Measurements from ENCODE around the gene GKN1. TPM values are rescaled to one million over a fixed set of nuclear protein-coding genes. Genes with fewer than 3 reads are reported as not detected.
A peak's percentile ranks its signal among the peaks of the same experiment; 100 is the strongest.

Gene GKN1
- total and polyA plus RNA-seq, 7 experiments from 2014 or later: not detected

DNA sequence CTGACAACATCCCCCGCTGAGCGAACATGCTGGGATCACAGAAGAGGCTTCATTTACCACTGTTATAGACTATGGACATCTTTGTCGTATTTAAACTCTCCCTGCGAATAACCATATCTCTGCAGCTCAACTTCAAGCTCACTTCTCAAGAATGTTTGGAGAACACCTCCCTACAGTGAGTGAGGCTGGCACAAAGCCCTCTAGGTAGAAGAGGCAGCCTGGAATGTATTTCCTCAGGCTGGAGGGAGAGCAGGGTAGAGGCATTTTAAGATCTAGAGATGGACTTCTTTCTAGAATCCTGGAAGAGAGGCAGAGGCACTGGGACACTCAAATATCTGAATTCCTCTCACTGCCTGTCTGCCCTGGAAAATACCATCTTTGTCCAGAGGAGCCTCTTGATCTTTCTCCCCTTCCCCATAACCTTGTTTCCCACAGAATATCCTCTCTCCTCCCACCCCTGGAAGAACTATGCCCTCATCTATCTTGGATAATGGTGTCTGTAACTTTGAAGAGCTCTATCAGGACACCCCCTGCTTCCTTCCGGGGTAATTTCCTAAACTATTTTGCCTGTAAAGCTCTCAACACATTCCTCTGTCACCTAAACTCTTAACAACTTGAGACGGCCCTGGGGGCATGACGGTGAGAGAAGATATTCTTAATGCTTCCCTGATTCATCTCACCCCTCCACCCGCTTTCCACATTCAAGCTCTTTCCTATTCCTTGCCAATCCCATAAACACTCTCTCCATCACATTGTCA is 36.2 kb downstream of the GKN1 start:
- no peaks in the 10 kb centered on the region for H3K36me3 ChIP-seq (ENCODE audit: control insufficient read depth in 2 of 3, insufficient read depth in 3 of 3, low read length in 3 of 3)
- H3K4me1 ChIP-seq (ENCODE audit: control insufficient read depth in 2 of 2, insufficient read depth in 2 of 2, low read length in 2 of 2): peaks cover 0 to 5% of the 10 kb centered on the region in 2 donors
- H3K27me3 ChIP-seq (ENCODE audit: control insufficient read depth in 2 of 2, insufficient read depth in 2 of 2, low read length in 2 of 2): peaks cover 0 to 6% of the 10 kb centered on the region in 2 donors
- H3K36me3 Mint-ChIP-seq: no peaks in the 10 kb centered on the region
- H3K27ac Mint-ChIP-seq: no peak overlapping the region
- peaks cover 0 to 3% (median 0%) of the 10 kb centered on the region in 11 donors for H3K9me3 Mint-ChIP-seq
- H3K27ac ChIP-seq (ENCODE audit: low read depth, low read length): no peak overlapping the region
- H3K4me1 Mint-ChIP-seq: peaks cover 7 to 17% (median 14%) of the 10 kb centered on the region in 7 donors
- H3K27me3 Mint-ChIP-seq: peaks cover 24 to 64% (median 41%) of the 10 kb centered on the region in 5 donors
- ChIA-PET POLR2A (no interaction called here), CTCF (no interaction called here)
- no peaks in the 10 kb centered on the region for H3K9me3 ChIP-seq (ENCODE audit: control insufficient read depth in 2 of 3, low read length in 3 of 3)
- no peak overlapping the region for H3K4me3 ChIP-seq (ENCODE audit: low read length)
- H3K4me3 Mint-ChIP-seq: no peak overlapping the region
- intact Hi-C loops (cut with micrococcal nuclease): loop anchor here in 1 of 2 donors (5.0 kb wide), 2 partner anchors 68 to 297 kb away; no protein-coding TSS in a partner anchor
- ATAC-seq (no peak), DNase-seq (no peak)

DNA sequence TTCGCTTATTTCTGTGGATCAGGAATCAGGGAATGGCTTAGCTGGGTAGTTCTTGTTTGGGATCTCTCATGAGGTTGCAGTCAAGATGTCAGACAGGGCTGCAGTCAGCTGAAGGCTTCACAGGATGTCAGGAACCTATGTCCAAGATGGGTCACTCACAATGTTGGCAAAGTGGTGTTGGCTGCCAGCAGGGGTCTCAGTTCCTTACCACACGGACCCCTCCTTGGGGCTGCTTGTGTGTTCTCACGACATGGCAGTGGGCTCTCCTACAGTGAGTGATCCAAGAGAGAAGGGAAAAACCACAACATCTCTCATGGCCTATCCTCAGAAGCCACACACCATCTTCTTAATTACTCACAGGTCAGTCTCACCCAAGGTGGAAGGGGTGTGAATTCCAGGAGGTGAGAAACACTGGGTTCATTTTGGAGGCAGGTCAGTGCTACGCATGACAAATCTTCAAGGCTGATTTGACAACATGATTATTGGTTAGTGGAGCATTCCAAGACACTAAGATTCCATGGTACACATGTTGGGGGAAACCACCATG is 37.2 kb downstream of the GKN1 start:
- Histone ChIP-seq H3K36me3 (ENCODE audit: control insufficient read depth in 2 of 3, insufficient read depth in 3 of 3, low read length in 3 of 3) (no peaks in the 10 kb centered on the region), H3K4me3 (ENCODE audit: low read length) (no peak overlapping the region), H3K27me3 (ENCODE audit: control insufficient read depth in 2 of 2, insufficient read depth in 2 of 2, low read length in 2 of 2) (peaks cover 0 to 6% of the 10 kb centered on the region in 2 donors), H3K4me1 (ENCODE audit: control insufficient read depth in 2 of 2, insufficient read depth in 2 of 2, low read length in 2 of 2) (peaks cover 0 to 5% of the 10 kb centered on the region in 2 donors), H3K27ac (ENCODE audit: low read depth, low read length) (no peak overlapping the region), H3K9me3 (ENCODE audit: control insufficient read depth in 2 of 3, low read length in 3 of 3) (no peaks in the 10 kb centered on the region)
- peaks cover 7 to 17% (median 14%) of the 10 kb centered on the region in 7 donors for H3K4me1 Mint-ChIP-seq
- no peak for DNase-seq
- ChIA-PET CTCF (no interaction called here), POLR2A (no interaction called here)
- intact Hi-C loops (cut with micrococcal nuclease): loop anchor here in 1 of 2 donors (5.0 kb wide), 2 partner anchors 69 to 296 kb away; no protein-coding TSS in a partner anchor
- no peak for ATAC-seq
- H3K36me3 Mint-ChIP-seq: no peaks in the 10 kb centered on the region
- H3K27ac Mint-ChIP-seq: no peak overlapping the region
- no peaks in the 10 kb centered on the region for H3K9me3 Mint-ChIP-seq
- H3K4me3 Mint-ChIP-seq: peak overlapping the region in 7 of 10 donors; percentile 51 to 89 (median 87)
- H3K27me3 Mint-ChIP-seq: peaks cover 24 to 68% (median 43%) of the 10 kb centered on the region in 5 donors

DNA sequence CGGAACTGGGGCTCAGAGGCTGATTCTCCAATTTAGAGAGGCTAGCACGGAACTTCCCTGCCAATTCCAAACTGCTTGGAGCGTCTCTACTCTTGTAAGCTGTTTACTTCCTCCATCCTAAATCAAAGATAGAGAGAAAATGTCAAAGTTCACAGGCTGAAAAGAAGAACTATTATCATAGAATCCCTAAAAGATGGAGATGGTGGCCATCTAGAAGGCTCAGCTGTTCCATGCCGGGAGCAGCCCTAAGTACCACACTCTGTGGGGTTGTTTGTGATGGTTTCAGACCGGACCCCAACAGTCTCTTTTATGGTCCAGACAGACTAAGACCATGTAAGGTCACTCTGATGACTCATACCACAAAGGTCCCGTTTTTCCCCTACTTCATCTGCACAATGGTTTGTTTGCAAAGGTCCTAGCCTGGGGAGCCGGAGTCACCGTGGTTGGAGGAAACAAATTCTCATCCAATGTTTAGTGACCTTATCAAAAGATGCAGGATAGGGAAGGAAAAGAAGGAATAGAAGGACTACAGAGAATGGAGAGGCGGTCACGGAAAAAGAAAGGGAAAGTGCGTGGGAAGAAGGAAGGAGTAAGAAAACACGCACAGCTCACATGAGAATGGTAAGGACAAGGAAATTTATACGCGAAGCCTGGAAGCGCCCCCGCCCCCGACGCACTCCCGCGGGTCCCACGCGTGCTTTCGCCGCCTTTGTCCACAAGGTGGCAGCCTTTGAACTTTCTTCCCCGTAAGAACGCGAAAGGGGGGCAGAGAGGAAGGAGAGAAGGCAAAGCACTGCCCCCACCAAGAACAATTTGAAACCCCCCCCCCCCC is 38.1 kb downstream of the GKN1 start:
- Mint-ChIP-seq H3K4me1 (peaks cover 7 to 17% (median 14%) of the 10 kb centered on the region in 7 donors), H3K27ac (peak overlapping the region in 1 of 9 donors; percentile 20), H3K27me3 (peaks cover 33 to 75% (median 47%) of the 10 kb centered on the region in 5 donors), H3K36me3 (no peaks in the 10 kb centered on the region), H3K4me3 (peak overlapping the region; percentile 76 to 89 (median 86)), H3K9me3 (no peaks in the 10 kb centered on the region)
- H3K27ac ChIP-seq (ENCODE audit: low read depth, low read length): no peak overlapping the region
- H3K27me3 ChIP-seq (ENCODE audit: control insufficient read depth in 2 of 2, insufficient read depth in 2 of 2, low read length in 2 of 2): peaks cover 0 to 7% of the 10 kb centered on the region in 2 donors
- POLR2A ChIA-PET: no interaction called here
- H3K9me3 ChIP-seq (ENCODE audit: control insufficient read depth in 2 of 3, low read length in 3 of 3): no peaks in the 10 kb centered on the region
- CTCF ChIA-PET: interaction anchor here (0.6 to 0.7 kb wide), 2 partner anchors 40 to 669 kb away, joined by 3 read pairs; no protein-coding TSS in a partner anchor
- ATAC-seq (peak; percentile 72), DNase-seq (peak in 8 of 9 donors; percentile 5 to 39 (median 30))
- H3K36me3 ChIP-seq (ENCODE audit: control insufficient read depth in 2 of 3, insufficient read depth in 3 of 3, low read length in 3 of 3): no peaks in the 10 kb centered on the region
- intact Hi-C loops (cut with micrococcal nuclease): loop anchor here (1.0 to 5.0 kb wide), 3 partner anchors 70 to 295 kb away; no protein-coding TSS in a partner anchor
- H3K4me3 ChIP-seq (ENCODE audit: low read length): peak overlapping the region; percentile 56
- H3K4me1 ChIP-seq (ENCODE audit: control insufficient read depth in 2 of 2, insufficient read depth in 2 of 2, low read length in 2 of 2): peaks cover 0 to 5% of the 10 kb centered on the region in 2 donors

DNA sequence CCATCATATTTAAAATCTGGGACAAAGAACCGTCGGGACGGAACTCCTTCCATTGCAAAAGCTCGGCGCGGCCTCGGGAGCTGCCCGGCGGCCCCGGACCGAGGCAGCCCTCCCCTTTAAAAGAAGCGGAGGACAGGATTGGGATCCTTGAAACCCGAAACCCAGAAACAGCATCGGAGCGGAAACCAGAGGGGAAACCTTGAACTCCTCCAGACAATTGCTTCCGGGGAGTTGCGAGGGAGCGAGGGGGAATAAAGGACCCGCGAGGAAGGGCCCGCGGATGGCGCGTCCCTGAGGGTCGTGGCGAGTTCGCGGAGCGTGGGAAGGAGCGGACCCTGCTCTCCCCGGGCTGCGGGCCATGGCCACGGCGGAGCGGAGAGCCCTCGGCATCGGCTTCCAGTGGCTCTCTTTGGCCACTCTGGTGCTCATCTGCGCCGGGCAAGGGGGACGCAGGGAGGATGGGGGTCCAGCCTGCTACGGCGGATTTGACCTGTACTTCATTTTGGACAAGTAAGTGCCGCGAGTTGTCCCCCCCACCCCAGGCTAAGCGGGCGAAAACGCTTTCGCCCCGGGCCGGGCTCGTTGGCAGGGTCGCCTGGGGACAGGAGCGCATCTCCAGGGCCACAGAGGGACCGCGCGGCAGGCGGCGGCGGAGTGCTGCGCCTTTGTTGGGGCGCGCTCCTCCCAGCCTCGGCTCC is 38.9 kb downstream of the GKN1 start, which contains the start of gene ANTXR1:
TSS of gene ANTXR1 (plus strand) at position 38 of the 698 bp plus-strand sequence. CDS start at position 359, 321 bp downstream.
- no peaks in the 10 kb centered on the region for H3K36me3 ChIP-seq (ENCODE audit: control insufficient read depth in 2 of 3, insufficient read depth in 3 of 3, low read length in 3 of 3)
- H3K4me1 ChIP-seq (ENCODE audit: control insufficient read depth in 2 of 2, insufficient read depth in 2 of 2, low read length in 2 of 2): peaks cover 0 to 5% of the 10 kb centered on the region in 2 donors
- peaks cover 0 to 11% of the 10 kb centered on the region in 2 donors for H3K27me3 ChIP-seq (ENCODE audit: control insufficient read depth in 2 of 2, insufficient read depth in 2 of 2, low read length in 2 of 2)
- peak; percentile 56 for ATAC-seq
- Mint-ChIP-seq H3K4me3 (peak within 1 kb of the TSS; percentile 76 to 89 (median 86)), H3K9me3 (no peaks in the 10 kb centered on the region), H3K27ac (peak within 1 kb of the TSS in 1 of 9 donors; percentile 20), H3K36me3 (no peaks in the 10 kb centered on the region), H3K4me1 (peaks cover 7 to 17% (median 14%) of the 10 kb centered on the region in 7 donors), H3K27me3 (peaks cover 38 to 77% (median 55%) of the 10 kb centered on the region in 5 donors)
- H3K4me3 ChIP-seq (ENCODE audit: low read length): peak within 1 kb of the TSS; percentile 56
- DNase-seq: peak in 4 of 9 donors; percentile 1 to 24 (median 14)
- POLR2A ChIA-PET: no interaction called here
- H3K27ac ChIP-seq (ENCODE audit: low read depth, low read length): no peak within 1 kb of the TSS
- CTCF ChIA-PET: interaction anchor here (0.6 to 0.7 kb wide), 2 partner anchors 40 to 670 kb away, joined by 3 read pairs; no protein-coding TSS in a partner anchor
- intact Hi-C loops (cut with micrococcal nuclease): loop anchor here (1.0 to 5.0 kb wide), 3 partner anchors 71 to 294 kb away; no protein-coding TSS in a partner anchor
- H3K9me3 ChIP-seq (ENCODE audit: control insufficient read depth in 2 of 3, low read length in 3 of 3): no peaks in the 10 kb centered on the region

DNA sequence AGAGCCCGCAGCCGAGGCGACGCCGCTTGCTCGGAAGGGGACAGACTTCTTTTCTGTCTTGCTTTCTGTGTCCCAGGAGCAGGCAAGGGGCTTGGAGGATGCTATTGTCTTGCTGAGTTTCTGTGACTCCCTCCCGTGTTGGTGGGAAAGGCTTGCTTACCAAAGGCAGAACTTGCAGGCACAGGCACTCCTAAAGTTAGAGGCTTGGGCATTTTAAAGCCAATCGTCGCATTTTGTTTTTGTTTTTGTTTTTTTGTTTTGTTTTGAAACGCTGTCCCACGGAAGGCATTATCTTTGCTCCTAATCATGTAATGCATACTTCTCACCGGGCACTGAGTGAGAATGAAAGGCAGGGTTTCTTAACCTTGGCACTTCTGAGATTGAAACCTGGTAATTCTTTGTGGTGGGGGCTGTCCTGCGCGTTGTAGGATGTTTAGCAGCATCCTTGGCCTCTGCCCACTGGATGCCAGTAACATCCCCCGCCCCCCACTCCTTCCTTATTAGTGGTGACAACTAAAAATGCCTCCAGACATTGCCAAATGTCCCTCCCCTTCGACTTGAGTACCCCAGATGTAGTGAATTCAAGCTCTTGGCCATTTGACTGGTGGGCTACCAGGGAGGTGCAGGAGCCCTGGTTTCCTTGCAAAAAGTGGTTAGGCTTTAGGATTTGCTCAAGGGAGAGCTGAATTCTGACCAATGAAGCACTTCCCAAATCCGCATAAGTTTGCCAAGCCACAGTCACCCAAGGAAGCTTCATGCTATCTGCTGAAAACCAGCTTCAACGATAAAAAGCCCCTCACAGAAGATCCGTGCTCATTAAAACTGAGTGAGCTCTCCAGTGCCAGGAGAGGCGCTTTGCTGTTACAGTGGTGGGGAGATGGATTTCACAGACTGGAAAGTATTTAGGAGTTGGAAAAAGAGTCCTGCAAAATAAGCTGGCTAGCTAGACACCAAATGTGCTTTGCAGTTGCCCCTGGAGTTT is 39.7 kb downstream of the GKN1 start:
- intact Hi-C loops (cut with micrococcal nuclease): loop anchor here (1.0 to 5.0 kb wide), 3 partner anchors 72 to 293 kb away; no protein-coding TSS in a partner anchor
- H3K27ac Mint-ChIP-seq: no peak overlapping the region
- Histone ChIP-seq H3K9me3 (ENCODE audit: control insufficient read depth in 2 of 3, low read length in 3 of 3) (no peaks in the 10 kb centered on the region), H3K27me3 (ENCODE audit: control insufficient read depth in 2 of 2, insufficient read depth in 2 of 2, low read length in 2 of 2) (peaks cover 0 to 15% of the 10 kb centered on the region in 2 donors), H3K36me3 (ENCODE audit: control insufficient read depth in 2 of 3, insufficient read depth in 3 of 3, low read length in 3 of 3) (no peaks in the 10 kb centered on the region), H3K4me1 (ENCODE audit: control insufficient read depth in 2 of 2, insufficient read depth in 2 of 2, low read length in 2 of 2) (peaks cover 0 to 5% of the 10 kb centered on the region in 2 donors), H3K4me3 (ENCODE audit: low read length) (peak overlapping the region; percentile 56), H3K27ac (ENCODE audit: low read depth, low read length) (no peak overlapping the region)
- peaks cover 7 to 17% (median 14%) of the 10 kb centered on the region in 7 donors for H3K4me1 Mint-ChIP-seq
- no peak for ATAC-seq
- H3K36me3 Mint-ChIP-seq: no peaks in the 10 kb centered on the region
- POLR2A ChIA-PET: no interaction called here
- peak overlapping the region; percentile 74 to 89 (median 86) for H3K4me3 Mint-ChIP-seq
- no peaks in the 10 kb centered on the region for H3K9me3 Mint-ChIP-seq
- no peak for DNase-seq
- peaks cover 40 to 78% (median 59%) of the 10 kb centered on the region in 5 donors for H3K27me3 Mint-ChIP-seq
- CTCF ChIA-PET: no interaction called here

All from naive thymus-derived CD4-positive, alpha-beta T cell (primary cell).